HEK293 (cell line): ENCODE data around the gene PDE6C.

Source experiments
- CTCF ChIA-PET: fragments of 350-600 bp; formaldehyde crosslinking; extraction: SDS; loops from one replicate; lab custom pipeline; 2021; ENCODE audit warnings: antibody characterized with exemption; lab: Yijun Ruan, JAX
- POLR2A ChIA-PET: fragments of 300-600 bp; formaldehyde crosslinking; extraction: SDS; loops from one replicate; lab custom pipeline; 2020; ENCODE audit warnings: antibody characterized with exemption, inconsistent platforms; lab: Yijun Ruan, JAX
- H3K27ac ChIP-seq: fragments of 200-500 bp; sonication (Bioruptor generic); 2 replicates; pipeline ENCODE4 v1.5.1; 2014; ENCODE audit warnings: low read depth, low read length, control low read depth, inconsistent platforms; ENCODE audit errors: extremely low read depth
- H3K36me3 ChIP-seq, 2 experiments: fragments of 200-500 bp in 1 of 2; sonication (Bioruptor generic) in 1 of 2; 1 replicate in 1 of 2; 2 replicates in 1 of 2; pipeline ENCODE4 v1.5.1; 2014 to 2017; ENCODE audit warnings: inconsistent platforms in 2 of 2, low read length in 2 of 2; ENCODE audit not compliant: control insufficient read depth in 2 of 2, insufficient read depth in 1 of 2
- H3K4me1 ChIP-seq: fragments of 200-500 bp; sonication (Bioruptor generic); 2 replicates; pipeline ENCODE4 v1.5.1; 2014; ENCODE audit warnings: mild to moderate bottlenecking, low read length, inconsistent platforms; ENCODE audit not compliant: control insufficient read depth, insufficient read depth
- H3K4me3 ChIP-seq: 2 replicates; pipeline ENCODE4 v1.5.1; 2011; ENCODE audit warnings: low read depth, mild to moderate bottlenecking, control low read depth, low read length, moderate library complexity
- H3K9me3 ChIP-seq: fragments of 200-500 bp; sonication (Bioruptor generic); 2 replicates; pipeline ENCODE4 v1.5.1; 2014; ENCODE audit warnings: low read depth, low read length, inconsistent platforms; ENCODE audit not compliant: control insufficient read depth, insufficient read depth
- HOXD13 ChIP-seq: sonication (generic); formaldehyde crosslinking; IDR thresholded peaks from 2 replicates; pipeline ENCODE4 v1.8.0; 2022; ENCODE audit warnings: missing genetic modification reagents, borderline replicate concordance
- MZF1 ChIP-seq: fragments of 450-650 bp; formaldehyde crosslinking; IDR thresholded peaks from 2 replicates; pipeline ENCODE4 v1.5.1; 2017; ENCODE audit warnings: missing biosample characterization, missing genetic modification characterization, borderline replicate concordance
- SETDB1 ChIP-seq: IDR thresholded peaks from one replicate; pipeline ENCODE4 v1.6.1; 2017; ENCODE audit warnings: mild to moderate bottlenecking, low read length, moderate library complexity, mixed read lengths; ENCODE audit not compliant: insufficient read length
- WT1 ChIP-seq: fragments of 450-650 bp; formaldehyde crosslinking; IDR thresholded peaks from 2 replicates; pipeline ENCODE4 v1.5.1; 2016; ENCODE audit warnings: missing biosample characterization, missing genetic modification characterization
- ZIC2 ChIP-seq: fragments of 450-650 bp; formaldehyde crosslinking; IDR thresholded peaks from 2 replicates; pipeline ENCODE4 v1.5.1; 2016; ENCODE audit warnings: missing biosample characterization, missing genetic modification characterization
- ZNF121 ChIP-seq: fragments of 450-650 bp; formaldehyde crosslinking; IDR thresholded peaks from 2 replicates; pipeline ENCODE4 v1.5.1; 2016; ENCODE audit warnings: missing biosample characterization, missing genetic modification characterization
- ZNF146 ChIP-seq: fragments of 450-650 bp; formaldehyde crosslinking; IDR thresholded peaks from 2 replicates; pipeline ENCODE4 v1.5.1; 2016; ENCODE audit warnings: missing biosample characterization, missing genetic modification characterization
- ZNF2 ChIP-seq: fragments of 450-650 bp; formaldehyde crosslinking; IDR thresholded peaks from 2 replicates; pipeline ENCODE4 v1.5.1; 2016; ENCODE audit warnings: missing biosample characterization, missing genetic modification characterization
- ZNF214 ChIP-seq: fragments of 450-650 bp; formaldehyde crosslinking; IDR thresholded peaks from 2 replicates; pipeline ENCODE4 v1.5.1; 2017; ENCODE audit warnings: missing biosample characterization, mild to moderate bottlenecking, missing genetic modification characterization, borderline replicate concordance
- ZNF423 ChIP-seq: fragments of 450-650 bp; formaldehyde crosslinking; IDR thresholded peaks from 2 replicates; pipeline ENCODE4 v1.5.1; 2016; ENCODE audit warnings: missing biosample characterization, missing genetic modification characterization
- ZNF433 ChIP-seq: fragments of 450-650 bp; formaldehyde crosslinking; IDR thresholded peaks from 2 replicates; pipeline ENCODE4 v1.5.1; 2016; ENCODE audit warnings: missing biosample characterization, missing genetic modification characterization, low read depth
- ZNF664 ChIP-seq: fragments of 450-650 bp; formaldehyde crosslinking; IDR thresholded peaks from 2 replicates; pipeline ENCODE4 v1.5.1; 2016; ENCODE audit warnings: missing biosample characterization, missing genetic modification characterization
- ZNF768 ChIP-seq: fragments of 450-650 bp; formaldehyde crosslinking; IDR thresholded peaks from 2 replicates; pipeline ENCODE4 v1.5.1; 2018; ENCODE audit warnings: missing biosample characterization, mild to moderate bottlenecking, missing genetic modification characterization
- TF ChIP-seq, protein P1 (sequence below): fragments of 450-650 bp; formaldehyde crosslinking; IDR thresholded peaks from 2 replicates; pipeline ENCODE4 v1.5.1; 2016; ENCODE audit warnings: missing biosample characterization, missing genetic modification characterization
- TF ChIP-seq, protein P2 (sequence below): fragments of 450-650 bp; formaldehyde crosslinking; IDR thresholded peaks from 2 replicates; pipeline ENCODE4 v1.5.1; 2016; ENCODE audit warnings: missing biosample characterization, missing genetic modification characterization
- TF ChIP-seq, protein P3 (sequence below): fragments of 450-650 bp; formaldehyde crosslinking; IDR thresholded peaks from 2 replicates; pipeline ENCODE4 v1.5.1; 2017; ENCODE audit warnings: missing biosample characterization, missing genetic modification characterization
- TF ChIP-seq, protein P4 (sequence below): fragments of 450-650 bp; formaldehyde crosslinking; conservative IDR thresholded peaks from 2 replicates; pipeline ENCODE4 v1.5.1; 2016; ENCODE audit warnings: low read depth, missing biosample characterization, missing genetic modification characterization

The PDE6C gene

DNA sequence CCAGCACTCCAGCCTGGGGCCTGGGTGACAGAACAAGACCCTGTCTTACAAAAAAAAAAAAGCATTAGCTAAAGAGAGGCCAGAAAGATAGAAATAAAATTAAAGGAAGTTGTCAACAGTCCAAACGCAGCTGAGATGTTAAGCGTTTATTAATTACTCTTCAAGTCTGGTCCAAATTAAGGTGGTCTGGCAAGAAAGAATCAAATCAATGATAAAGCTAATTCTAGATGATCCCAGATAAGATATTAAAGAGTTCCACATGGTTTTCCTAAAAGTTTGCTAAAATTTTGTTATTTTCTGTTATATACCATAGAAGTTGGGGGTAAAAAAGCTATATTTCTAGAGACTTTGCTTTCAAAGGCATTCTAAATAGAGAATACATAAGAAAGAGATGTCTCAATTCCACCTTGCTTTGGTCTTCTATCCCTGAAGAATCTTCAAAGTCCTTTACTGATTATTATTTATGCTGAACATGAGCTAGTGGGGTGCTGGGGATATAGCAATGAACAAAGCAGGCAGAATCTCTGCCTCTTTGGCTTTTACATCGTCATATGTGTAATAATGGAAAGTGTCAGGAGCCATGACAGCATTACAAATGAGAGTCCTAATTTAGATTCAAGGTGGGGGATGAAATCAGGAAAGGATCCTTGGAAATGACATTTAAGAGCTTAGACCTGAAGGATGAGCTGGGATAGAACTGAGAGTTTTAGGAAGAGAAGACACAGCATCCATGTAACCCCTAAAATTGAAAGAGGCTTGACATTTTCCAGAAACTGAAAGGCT lies 66.7 kb downstream of the PDE6C start:
- TF ChIP-seq MZF1 (tag by site-specific recombination), result no peak
- TF ChIP-seq, protein P1, sequence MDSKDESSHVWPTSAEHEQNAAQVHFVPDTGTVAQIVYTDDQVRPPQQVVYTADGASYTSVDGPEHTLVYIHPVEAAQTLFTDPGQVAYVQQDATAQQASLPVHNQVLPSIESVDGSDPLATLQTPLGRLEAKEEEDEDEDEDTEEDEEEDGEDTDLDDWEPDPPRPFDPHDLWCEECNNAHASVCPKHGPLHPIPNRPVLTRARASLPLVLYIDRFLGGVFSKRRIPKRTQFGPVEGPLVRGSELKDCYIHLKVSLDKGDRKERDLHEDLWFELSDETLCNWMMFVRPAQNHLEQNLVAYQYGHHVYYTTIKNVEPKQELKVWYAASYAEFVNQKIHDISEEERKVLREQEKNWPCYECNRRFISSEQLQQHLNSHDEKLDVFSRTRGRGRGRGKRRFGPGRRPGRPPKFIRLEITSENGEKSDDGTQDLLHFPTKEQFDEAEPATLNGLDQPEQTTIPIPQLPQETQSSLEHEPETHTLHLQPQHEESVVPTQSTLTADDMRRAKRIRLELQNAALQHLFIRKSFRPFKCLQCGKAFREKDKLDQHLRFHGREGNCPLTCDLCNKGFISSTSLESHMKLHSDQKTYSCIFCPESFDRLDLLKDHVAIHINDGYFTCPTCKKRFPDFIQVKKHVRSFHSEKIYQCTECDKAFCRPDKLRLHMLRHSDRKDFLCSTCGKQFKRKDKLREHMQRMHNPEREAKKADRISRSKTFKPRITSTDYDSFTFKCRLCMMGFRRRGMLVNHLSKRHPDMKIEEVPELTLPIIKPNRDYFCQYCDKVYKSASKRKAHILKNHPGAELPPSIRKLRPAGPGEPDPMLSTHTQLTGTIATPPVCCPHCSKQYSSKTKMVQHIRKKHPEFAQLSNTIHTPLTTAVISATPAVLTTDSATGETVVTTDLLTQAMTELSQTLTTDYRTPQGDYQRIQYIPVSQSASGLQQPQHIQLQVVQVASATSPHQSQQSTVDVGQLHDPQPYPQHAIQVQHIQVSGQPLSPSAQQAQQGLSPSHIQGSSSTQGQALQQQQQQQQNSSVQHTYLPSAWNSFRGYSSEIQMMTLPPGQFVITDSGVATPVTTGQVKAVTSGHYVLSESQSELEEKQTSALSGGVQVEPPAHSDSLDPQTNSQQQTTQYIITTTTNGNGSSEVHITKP, result no peak
- TF ChIP-seq SETDB1, result no peak
- no peak for TF ChIP-seq ZIC2 (tag by site-specific recombination)
- TF ChIP-seq, protein P2, sequence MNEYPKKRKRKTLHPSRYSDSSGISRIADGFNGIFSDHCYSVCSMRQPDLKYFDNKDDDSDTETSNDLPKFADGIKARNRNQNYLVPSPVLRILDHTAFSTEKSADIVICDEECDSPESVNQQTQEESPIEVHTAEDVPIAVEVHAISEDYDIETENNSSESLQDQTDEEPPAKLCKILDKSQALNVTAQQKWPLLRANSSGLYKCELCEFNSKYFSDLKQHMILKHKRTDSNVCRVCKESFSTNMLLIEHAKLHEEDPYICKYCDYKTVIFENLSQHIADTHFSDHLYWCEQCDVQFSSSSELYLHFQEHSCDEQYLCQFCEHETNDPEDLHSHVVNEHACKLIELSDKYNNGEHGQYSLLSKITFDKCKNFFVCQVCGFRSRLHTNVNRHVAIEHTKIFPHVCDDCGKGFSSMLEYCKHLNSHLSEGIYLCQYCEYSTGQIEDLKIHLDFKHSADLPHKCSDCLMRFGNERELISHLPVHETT (tag by site-specific recombination), result no peak
- TF ChIP-seq ZNF121 (tag by site-specific recombination), result no peak
- TF ChIP-seq ZNF433 (tag by site-specific recombination), result no peak
- no peak for TF ChIP-seq ZNF664 (tag by site-specific recombination)
- no peak for TF ChIP-seq ZNF768
- TF ChIP-seq HOXD13 (CRISPR knock-in tag), result no peak
- no peak for TF ChIP-seq ZNF423 (tag by site-specific recombination)
- no peak for TF ChIP-seq ZNF2 (tag by site-specific recombination)
- TF ChIP-seq ZNF214, result no peak
- TF ChIP-seq, protein P3, sequence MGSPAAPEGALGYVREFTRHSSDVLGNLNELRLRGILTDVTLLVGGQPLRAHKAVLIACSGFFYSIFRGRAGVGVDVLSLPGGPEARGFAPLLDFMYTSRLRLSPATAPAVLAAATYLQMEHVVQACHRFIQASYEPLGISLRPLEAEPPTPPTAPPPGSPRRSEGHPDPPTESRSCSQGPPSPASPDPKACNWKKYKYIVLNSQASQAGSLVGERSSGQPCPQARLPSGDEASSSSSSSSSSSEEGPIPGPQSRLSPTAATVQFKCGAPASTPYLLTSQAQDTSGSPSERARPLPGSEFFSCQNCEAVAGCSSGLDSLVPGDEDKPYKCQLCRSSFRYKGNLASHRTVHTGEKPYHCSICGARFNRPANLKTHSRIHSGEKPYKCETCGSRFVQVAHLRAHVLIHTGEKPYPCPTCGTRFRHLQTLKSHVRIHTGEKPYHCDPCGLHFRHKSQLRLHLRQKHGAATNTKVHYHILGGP, result no peak
- TF ChIP-seq WT1 (tag by site-specific recombination), result no peak
- TF ChIP-seq, protein P4, sequence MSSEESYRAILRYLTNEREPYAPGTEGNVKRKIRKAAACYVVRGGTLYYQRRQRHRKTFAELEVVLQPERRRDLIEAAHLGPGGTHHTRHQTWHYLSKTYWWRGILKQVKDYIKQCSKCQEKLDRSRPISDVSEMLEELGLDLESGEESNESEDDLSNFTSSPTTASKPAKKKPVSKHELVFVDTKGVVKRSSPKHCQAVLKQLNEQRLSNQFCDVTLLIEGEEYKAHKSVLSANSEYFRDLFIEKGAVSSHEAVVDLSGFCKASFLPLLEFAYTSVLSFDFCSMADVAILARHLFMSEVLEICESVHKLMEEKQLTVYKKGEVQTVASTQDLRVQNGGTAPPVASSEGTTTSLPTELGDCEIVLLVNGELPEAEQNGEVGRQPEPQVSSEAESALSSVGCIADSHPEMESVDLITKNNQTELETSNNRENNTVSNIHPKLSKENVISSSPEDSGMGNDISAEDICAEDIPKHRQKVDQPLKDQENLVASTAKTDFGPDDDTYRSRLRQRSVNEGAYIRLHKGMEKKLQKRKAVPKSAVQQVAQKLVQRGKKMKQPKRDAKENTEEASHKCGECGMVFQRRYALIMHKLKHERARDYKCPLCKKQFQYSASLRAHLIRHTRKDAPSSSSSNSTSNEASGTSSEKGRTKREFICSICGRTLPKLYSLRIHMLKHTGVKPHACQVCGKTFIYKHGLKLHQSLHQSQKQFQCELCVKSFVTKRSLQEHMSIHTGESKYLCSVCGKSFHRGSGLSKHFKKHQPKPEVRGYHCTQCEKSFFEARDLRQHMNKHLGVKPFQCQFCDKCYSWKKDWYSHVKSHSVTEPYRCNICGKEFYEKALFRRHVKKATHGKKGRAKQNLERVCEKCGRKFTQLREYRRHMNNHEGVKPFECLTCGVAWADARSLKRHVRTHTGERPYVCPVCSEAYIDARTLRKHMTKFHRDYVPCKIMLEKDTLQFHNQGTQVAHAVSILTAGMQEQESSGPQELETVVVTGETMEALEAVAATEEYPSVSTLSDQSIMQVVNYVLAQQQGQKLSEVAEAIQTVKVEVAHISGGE, result no peak
- TF ChIP-seq ZNF146 (tag by site-specific recombination), result no peak
- TF ChIP-seq, all 188 proteins: peak for 0
- POLR2A ChIA-PET, result no interaction called here
- H3K27ac ChIP-seq, result no peak overlapping the region
- H3K4me3 ChIP-seq, result no peak overlapping the region
- CTCF ChIA-PET, result interaction anchor here (0.6 to 8.4 kb wide), 12 partner anchors 29 to 322 kb away, joined by 3 to 110 read pairs (median 6); partner anchors contain the start of gene MYOF
- H3K4me1 ChIP-seq, result no peaks in the 10 kb centered on the region
- peaks cover 42 to 57% of the 10 kb centered on the region in 2 experiments for H3K36me3 ChIP-seq
- no peaks in the 10 kb centered on the region for H3K9me3 ChIP-seq
